Limb (tissue), 2 donors: ENCODE data around the gene FOXL3.
"Not testable (repeated sequence)": the region's sequence is repeated elsewhere in the genome, so short reads cannot be mapped to it uniquely, and the experiment has no call there.

ENCODE experiments used
- DNase-seq, 2 donors: peaks; one replicate each; pipeline ENCODE4 v3.0.0-alpha.2; 2016; ENCODE audit errors: extremely low spot score in 2 of 2

Gene FOXL3

DNA sequence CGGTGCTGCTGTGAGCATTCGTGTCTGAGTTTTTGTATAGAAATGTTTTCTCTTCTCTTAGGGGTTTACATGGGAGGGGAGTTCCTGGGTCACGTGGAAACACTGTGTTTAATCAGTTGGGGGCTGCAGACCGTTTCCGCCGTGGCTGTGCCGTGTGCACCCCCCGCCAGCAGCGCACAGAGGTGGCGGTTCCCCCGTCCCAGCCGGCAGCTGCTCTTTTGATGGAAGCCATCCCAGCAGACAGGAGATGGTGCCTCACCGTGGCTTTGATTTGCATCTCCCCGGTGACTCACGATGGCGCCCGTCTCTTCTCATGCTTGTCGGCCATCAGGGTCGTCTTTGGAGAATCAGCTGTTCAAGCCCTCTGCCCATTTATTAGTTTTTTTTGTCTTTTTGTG is 34.9 kb upstream of the FOXL3 start:
- no peak for DNase-seq

- DNase-seq: no peak
These were observed 34.1 kb upstream of the FOXL3 start for GRCh38 chr7:255721-256361.

GRCh38 chr7:256461-256940 is 33.5 kb upstream of the FOXL3 start:
- no peak for DNase-seq

- no peak for DNase-seq
These were observed 32.9 kb upstream of the FOXL3 start for GRCh38 chr7:256981-257646.

GRCh38 chr7:257647-257992 is 32.4 kb upstream of the FOXL3 start:
- no peak for DNase-seq

- DNase-seq: no peak
These were observed 31.3 kb upstream of the FOXL3 start for GRCh38 chr7:258476-259190.

- DNase-seq: no peak
These were observed 30.8 kb upstream of the FOXL3 start for GRCh38 chr7:259191-259505.

DNA sequence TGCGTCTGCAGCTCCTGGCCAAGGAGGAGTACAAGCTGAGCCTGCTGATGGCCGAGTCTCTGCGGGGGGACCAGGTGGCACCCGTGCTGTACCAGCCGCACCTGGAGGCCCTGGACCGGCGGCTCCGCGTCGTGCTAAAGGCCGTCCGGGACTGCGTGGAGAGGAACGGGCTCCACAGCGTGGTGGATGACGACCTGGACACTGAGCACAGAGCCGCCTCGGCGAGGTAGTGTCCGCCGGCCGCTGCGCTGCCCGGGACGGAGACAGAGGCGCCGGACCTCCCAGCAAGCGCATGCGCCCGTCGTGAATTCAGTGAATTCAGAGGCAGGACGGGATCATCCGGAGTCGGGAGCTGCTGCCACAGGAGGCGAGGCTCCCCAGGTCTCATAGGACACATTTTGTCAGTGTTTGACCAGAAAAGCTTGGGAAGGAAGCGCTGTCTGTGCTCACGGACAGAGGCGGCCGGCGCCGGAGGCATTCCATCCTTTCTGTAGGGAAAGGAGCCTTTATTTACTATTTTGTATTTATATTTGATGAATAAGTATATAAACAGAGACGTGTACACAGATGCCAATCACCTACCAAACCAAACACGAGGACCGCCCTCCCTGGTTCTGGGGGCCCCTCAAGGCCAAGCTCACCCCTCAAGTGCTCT is 30.1 kb upstream of the FOXL3 start:
- DNase-seq: no peak

GRCh38 chr7:260441-261281 is 29.3 kb upstream of the FOXL3 start:
- no peak for DNase-seq

DNA sequence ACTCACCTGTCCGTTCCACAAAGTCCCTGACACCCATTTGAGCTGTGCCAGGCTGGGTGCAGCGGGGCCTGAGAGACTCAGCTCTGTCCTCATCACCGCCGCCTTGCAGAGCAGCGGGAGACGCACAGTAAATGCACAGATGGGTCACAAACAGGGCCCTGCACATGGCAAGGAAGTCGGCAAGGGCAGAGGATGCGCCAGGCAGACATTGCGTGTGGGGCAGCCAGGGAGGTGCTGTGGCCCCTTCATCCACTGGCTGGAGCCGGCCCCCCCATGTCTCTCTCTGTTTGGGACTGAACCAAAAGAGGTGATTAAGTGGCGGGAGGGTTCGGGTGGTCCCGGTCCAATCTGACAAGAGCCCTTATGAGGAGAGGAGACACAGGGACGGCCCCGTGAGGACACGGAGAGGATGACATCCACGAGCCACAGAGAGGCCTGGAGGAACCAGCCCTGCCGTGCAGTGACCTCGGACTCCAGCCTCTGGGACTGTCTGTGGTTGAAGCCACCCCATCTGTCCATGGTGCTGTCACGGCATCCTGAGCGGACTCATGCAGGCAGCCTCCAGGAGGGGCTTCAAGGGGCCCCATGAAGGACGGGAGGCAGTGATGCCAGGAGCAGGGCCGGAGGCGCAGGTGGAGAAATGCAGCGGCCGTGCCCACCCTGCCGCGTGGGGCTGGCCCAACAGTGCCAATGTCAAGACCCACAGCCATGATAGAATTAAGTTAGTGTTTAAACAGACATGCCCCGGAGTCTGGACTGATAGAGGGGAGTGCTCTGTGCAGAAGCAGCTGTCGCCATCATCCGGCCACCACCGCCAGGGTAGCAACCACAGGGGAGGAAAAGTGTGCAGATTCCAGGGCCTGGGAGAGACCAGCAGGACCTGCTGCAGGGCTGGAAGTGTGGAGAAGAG is 28.4 kb upstream of the FOXL3 start:
- DNase-seq: no peak

- DNase-seq: peak in 1 of 2 donors; percentile 20
These were observed 27.8 kb upstream of the FOXL3 start for GRCh38 chr7:262251-262572.

DNA sequence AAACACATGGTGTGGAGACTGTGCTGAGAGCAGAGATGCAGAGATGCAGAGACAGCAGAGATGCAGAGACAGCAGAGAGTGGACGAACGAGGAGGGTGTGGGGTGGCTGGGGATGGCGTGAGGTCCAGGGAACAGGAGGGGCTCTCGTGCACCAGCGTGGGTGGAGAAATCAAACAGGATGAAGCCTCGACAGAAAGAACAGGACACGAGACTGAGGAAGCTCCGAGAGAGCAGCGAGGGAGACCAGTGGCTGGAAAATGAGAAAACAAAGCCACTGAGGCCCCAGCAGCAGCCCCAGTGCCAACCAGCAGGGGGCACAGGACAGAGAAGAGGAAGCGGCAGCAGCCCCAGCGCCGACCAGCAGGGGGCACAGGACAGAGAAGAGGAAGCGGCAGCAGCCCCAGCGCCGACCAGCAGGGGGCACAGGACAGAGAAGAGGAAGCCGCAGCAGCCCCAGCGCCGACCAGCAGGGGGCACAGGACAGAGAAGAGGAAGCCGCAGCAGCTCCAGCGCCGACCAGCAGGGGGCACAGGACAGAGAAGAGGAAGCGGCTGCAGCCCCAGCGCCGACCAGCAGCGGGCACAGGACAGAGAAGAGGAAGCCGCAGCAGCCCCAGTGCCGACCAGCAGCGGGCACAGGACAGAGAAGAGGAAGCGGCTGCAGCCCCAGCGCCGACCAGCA is 27.2 kb upstream of the FOXL3 start:
- DNase-seq: not testable (repeated sequence)

GRCh38 chr7:263483-264351 is 26.3 kb upstream of the FOXL3 start:
- not testable (repeated sequence) for DNase-seq

DNA sequence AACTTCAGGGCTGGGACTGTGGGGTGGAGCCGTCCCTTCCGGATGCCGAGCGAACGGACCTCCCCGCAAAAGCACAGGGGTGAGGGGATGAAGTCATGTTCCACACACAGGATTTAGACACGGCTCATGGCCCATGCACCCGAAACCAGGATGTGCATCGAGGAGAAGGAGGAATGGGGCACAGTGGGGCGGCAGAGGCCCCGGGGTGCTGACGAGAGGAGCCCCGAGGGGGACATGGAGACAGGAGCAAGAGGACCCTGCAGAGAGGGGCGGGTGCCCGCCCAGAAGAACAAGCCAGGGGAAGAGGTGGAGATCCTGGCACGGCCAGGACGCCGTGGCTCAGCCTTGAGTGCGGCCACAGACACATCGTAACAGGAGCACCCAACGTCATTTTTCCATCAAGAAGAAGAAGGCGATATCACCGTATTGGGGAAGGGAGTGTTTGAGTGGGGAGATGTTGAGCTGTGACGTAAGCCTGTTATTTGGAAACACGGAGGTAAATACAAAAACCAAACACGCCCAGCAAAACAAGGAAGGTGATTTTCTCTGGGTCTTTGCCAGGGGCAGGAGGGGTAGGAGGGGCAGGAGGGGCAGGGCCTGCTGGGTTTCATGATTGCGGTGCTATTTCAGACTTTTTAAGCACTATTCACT is 25.3 kb upstream of the FOXL3 start:
- no peak for DNase-seq

DNA sequence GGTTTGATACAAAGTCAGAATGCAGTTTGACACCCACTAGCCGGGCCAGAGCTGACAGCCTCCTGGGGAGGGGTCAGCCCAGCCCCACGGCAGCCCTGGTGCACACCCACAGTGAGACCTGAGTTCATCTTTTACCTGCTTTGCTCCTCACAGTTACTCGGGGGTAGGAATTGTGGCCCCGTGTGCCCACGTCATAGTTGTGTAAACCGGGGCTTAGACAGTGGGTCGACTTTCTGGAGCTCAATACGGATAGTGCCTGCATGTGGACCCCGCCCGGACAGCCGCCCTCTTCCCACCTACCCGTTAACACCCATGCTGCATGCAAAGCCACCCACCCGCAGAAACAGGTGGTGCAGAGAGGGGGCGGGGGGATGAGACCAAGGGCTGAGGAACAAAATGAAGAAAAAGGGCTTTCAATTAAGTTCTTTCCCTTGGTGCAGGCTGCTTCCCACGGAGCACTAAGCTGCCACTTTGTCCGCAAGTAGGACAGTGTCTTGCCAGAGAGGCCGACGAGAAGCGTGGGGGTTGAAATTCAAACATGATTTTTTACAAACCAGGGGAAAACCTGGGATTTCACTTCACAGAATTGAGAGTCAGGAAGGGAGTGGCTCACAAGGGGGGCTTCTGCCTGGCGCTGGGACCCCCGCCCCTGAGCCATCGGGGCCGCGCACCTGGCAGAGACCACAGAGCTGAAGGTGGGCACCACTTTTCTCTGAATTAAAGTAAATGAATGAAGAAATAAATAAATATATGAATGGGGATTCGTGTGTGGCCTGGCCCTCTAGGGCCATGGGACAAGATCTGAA is 24.6 kb upstream of the FOXL3 start:
- DNase-seq: no peak

- DNase-seq: no peak
These were observed 23.7 kb upstream of the FOXL3 start for GRCh38 chr7:265998-266850.
